KOPT-K1 (cell line): ENCODE results near the gene SND1.

ENCODE experiments used
- H3K27ac ChIP-seq: fragments of 200-600 bp; sonication (generic); 2 replicates; pipeline ENCODE4 v1.5.1; 2016; ENCODE audit warnings: antibody characterized with exemption, mild to moderate bottlenecking, low read depth, low read length; ENCODE audit not compliant: poor library complexity, severe bottlenecking
- H3K36me3 ChIP-seq: fragments of 200-600 bp; sonication (generic); 2 replicates; pipeline ENCODE4 v1.5.1; 2017; ENCODE audit warnings: antibody characterized with exemption, mild to moderate bottlenecking, low read length, moderate library complexity; ENCODE audit not compliant: insufficient read depth
- H3K9me3 ChIP-seq: fragments of 200-600 bp; sonication (generic); 2 replicates; pipeline ENCODE4 v1.5.1; 2017; ENCODE audit warnings: antibody characterized with exemption, low read length, mild to moderate bottlenecking; ENCODE audit not compliant: insufficient read depth, poor library complexity, severe bottlenecking

The SND1 gene

DNA sequence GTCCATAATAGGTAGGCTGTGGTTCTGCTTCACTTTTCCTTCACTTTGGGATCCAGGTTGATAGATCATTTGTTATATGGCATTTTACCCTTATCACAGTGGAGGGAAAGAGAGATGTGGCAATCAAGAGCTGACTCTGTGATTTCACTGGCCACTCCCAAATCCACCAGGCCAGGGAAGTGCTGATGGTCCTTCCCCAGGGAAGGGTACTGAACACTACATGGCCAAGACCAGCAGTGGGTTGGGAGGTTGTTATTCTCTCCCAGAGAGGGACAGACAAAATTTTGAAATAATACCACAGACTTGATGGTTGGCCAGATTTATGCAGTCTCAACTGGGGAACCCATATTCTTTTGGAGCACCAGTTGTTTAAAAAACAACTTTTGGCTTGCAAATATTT lies 102.5 kb downstream of the SND1 start:
- Histone ChIP-seq H3K36me3 (peaks cover 12% of the 10 kb centered on the region; the same call in 1 of the 2 replicates), H3K9me3 (no peaks in the 10 kb centered on the region), H3K27ac (no peak overlapping the region)

DNA sequence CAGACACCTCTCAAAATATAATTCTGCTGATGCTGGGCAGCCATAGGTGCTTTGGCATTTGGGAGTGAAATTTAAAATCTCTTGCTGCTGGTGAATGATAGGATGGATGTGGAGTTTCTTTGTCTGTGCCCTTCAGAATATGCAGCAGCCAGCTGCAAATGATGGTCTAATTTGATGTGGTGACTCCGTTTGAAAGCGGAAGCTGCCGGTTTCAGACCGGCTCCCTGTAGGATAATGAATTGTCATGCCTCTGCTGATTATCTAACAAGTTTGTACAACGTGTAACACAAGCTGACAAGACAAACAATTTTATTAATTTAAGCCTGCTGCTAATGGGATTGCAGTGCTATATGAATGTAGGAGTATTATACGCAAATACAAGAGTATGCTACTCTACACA lies 103.5 kb downstream of the SND1 start:
- no peak overlapping the region for H3K27ac ChIP-seq
- 0 out of 2 replicates have a peak, but pooled peaks cover 5% of the 10 kb centered on the region for H3K36me3 ChIP-seq
- no peaks in the 10 kb centered on the region for H3K9me3 ChIP-seq

DNA sequence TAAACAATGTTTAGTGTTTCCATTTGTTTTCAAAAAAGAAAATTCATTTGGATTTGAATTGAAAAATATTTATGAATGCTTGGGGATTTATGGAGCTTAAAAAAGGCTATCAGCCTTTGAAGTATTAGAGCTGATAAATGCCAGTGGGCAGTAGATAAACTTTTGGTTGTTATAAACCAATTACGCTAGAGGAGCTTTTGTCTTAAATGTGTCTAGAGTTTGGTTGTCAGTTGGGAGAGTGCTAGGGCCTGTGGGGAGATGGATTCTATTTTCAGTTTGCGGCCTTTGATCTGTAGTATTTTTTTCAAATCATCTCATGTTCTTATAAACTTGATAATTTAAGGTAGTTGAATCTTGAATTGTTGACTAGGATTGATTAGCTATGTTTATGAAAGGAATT lies 104.0 kb downstream of the SND1 start:
- Histone ChIP-seq H3K9me3 (no peaks in the 10 kb centered on the region), H3K36me3 (0 out of 2 replicates have a peak, but pooled peaks cover 5% of the 10 kb centered on the region), H3K27ac (no peak overlapping the region)

DNA sequence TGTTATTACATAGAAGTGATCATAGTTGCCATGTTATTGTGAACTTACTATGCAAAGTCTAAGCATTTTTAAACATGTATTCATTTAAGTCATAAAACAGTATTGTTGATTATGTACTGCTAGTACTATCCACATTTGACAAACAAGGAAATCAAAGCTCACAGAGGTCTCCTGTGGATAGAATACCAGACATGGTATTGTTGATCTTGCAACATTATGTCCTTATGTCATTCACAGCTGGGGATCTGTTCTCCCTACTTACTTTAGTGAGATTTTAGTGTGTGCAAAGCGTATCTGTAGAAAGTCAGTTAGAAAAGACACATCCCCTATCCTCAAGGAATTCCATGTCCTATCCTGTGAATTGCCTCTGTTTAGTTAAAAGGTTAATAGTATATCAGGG lies 106.1 kb downstream of the SND1 start:
- Histone ChIP-seq H3K27ac (no peak overlapping the region), H3K9me3 (no peaks in the 10 kb centered on the region), H3K36me3 (no peaks in the 10 kb centered on the region)

- Histone ChIP-seq H3K36me3 (no peaks in the 10 kb centered on the region), H3K27ac (no peak overlapping the region), H3K9me3 (no peaks in the 10 kb centered on the region)
These were observed 106.9 kb downstream of the SND1 start for GRCh38 chr7:127758845-127759244.

DNA sequence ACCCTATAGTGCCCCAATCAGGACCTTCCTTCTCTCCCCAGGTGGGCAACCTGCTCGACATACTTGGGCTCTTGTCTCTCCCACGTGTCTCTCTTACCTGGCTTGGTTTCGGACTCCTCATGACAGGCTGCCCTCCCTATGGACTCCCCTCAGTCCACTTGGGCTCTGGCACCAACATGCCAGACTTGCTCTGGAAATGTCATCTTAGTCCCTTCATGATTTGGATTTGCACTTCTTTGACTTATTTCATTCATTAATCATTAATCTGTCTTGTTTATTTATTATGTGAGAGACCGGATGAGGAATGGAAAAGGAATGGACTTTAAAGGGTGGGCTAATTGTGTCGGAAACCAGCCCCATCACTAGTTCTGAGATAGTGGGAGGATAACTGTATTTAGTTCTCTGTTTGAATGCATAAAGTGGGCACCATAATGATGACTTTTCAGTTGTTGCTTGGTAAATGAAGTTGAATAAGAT lies 108.0 kb downstream of the SND1 start:
- Histone ChIP-seq H3K27ac (no peak overlapping the region), H3K9me3 (no peaks in the 10 kb centered on the region), H3K36me3 (no peaks in the 10 kb centered on the region)

DNA sequence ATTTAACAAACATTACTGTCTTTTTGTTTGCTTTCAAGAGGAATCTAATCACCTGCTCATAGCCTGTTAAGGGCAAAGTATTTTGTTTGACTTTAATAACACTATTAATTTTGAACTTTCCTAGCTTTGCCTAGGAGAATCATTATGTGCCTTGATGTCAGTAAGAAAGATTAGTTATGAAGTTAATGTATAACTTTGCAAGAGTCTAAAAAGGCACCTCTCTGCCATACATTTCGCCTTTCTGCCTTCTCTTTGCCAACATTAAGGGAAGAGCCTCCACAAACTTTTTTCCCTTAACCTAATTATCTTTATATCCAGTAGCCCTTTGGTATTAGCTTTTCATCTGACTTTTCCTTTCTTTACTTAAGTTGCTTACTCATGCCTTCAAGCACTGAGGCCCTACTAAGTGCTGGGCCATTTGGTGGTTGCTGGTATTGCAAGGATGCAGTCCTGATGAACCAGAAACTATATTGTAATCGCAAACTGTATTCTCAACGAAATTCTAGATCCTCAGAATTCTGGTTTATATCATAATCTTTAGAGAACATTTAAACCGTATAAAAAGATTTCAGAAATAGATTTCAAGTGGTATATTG lies 108.5 kb downstream of the SND1 start:
- Histone ChIP-seq H3K9me3 (no peaks in the 10 kb centered on the region), H3K36me3 (no peaks in the 10 kb centered on the region), H3K27ac (no peak overlapping the region)

DNA sequence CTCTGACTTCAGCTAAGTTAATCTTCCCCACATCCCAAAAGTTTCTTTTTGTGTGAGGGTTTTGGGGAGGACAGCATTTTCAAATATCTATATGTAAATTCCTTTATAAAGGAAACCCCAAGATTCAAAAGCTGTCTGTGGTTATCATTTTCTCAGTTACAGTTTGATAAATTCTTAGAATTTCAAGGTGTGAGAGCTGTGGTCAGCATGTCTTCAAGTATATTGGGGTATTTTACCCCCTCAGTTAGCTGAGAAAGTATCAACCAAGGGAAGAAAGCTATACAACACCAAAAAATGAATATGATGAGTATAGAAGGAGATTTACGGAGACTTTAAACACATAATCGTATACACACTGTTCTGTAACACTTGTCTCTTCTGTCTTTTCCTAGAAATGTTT lies 109.2 kb downstream of the SND1 start:
- peaks cover 4% of the 10 kb centered on the region; the same call in 1 of the 2 replicates for H3K36me3 ChIP-seq
- no peak overlapping the region for H3K27ac ChIP-seq
- H3K9me3 ChIP-seq, result no peaks in the 10 kb centered on the region

DNA sequence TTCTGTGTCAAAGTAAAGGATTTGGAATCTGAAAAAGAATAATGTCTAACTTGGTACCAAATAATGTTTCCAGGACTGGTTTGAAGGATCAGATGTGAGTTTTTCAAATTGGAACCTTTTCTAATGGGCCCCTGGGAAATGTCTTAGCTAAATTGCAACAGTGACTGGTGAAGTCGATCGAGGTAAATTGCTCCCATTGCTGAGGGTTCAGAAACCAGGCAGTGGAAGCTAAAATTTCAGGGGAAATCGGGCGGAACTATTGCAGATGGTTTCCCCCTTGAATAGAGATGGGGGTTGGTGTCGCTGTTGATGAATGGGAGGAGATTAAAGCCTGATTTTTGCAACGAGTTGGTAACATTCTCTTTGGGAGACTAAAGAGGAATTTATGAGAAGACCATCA lies 112.7 kb downstream of the SND1 start:
- no peak overlapping the region for H3K27ac ChIP-seq
- no peaks in the 10 kb centered on the region for H3K9me3 ChIP-seq
- H3K36me3 ChIP-seq, result peaks cover 4% of the 10 kb centered on the region; the same call in 1 of the 2 replicates

- Histone ChIP-seq H3K9me3 (no peaks in the 10 kb centered on the region), H3K27ac (no peak overlapping the region), H3K36me3 (peaks cover 4% of the 10 kb centered on the region; the same call in 1 of the 2 replicates)
These were observed 113.2 kb downstream of the SND1 start for GRCh38 chr7:127765150-127765549.

- Histone ChIP-seq H3K9me3 (no peaks in the 10 kb centered on the region), H3K27ac (no peak overlapping the region), H3K36me3 (peaks cover 4% of the 10 kb centered on the region; the same call in 1 of the 2 replicates)
These were observed 115.0 kb downstream of the SND1 start for GRCh38 chr7:127766831-127767459.

DNA sequence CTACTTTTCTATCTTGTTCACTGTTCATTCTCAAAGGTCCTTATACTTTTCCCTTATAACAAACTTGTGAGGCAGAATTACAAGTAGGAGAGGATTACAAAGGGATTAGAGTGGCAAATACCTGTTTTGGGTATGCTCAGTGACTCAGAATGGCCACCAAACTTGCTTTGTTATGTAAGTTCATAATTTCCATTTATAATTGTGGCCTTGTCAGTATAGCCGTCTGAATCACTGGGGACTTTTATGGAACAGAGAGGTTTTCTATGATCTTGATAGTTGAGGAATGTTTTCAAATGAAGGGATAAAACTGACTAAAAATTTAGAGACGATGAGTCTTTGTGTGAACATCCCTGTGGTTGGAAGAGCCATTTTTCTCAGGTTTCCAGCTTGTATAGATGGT lies 116.2 kb downstream of the SND1 start:
- Histone ChIP-seq H3K9me3 (no peaks in the 10 kb centered on the region), H3K36me3 (peaks cover 4% of the 10 kb centered on the region; the same call in 1 of the 2 replicates), H3K27ac (no peak overlapping the region)

GRCh38 chr7:127769137-127769536 lies 117.1 kb downstream of the SND1 start:
- Histone ChIP-seq H3K27ac (no peak overlapping the region), H3K9me3 (no peaks in the 10 kb centered on the region), H3K36me3 (peaks cover 4% of the 10 kb centered on the region; the same call in 1 of the 2 replicates)

GRCh38 chr7:127769696-127770400 lies 117.9 kb downstream of the SND1 start:
- Histone ChIP-seq H3K27ac (no peak overlapping the region), H3K36me3 (peaks cover 4% of the 10 kb centered on the region; the same call in 1 of the 2 replicates), H3K9me3 (no peaks in the 10 kb centered on the region)

DNA sequence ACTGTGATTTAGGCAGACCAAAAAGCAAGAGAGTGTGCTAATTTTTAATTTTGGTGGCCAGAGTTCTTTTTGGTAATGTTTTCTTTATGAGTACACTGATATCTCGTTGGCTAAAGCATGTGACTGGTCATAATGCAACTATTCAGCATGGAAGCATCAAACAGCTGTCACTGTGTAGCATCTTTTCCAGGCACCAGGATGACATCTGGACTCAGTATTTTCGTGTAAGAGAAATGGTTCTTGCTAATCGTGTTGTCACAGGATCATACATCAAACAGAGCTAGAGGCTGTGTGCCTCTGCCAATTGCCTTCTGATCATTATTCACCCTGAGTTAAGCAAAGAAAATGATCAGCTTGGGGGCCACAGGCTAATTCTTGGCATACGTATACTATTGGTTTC lies 118.9 kb downstream of the SND1 start:
- Histone ChIP-seq H3K27ac (no peak overlapping the region), H3K36me3 (peaks cover 2% of the 10 kb centered on the region; the same call in 1 of the 2 replicates), H3K9me3 (no peaks in the 10 kb centered on the region)
